ENCODE measurements around the gene IL10RB.

- TF ChIP-seq POLR2A (IDR thresholded peaks at IDR 0.05) (no peak), CTCF (IDR thresholded peaks at IDR 0.05) (no peak)
Observed at GRCh38 chr21:33236766-33237165, 29.4 kb upstream of the IL10RB start.

Measured in sigmoid colon (tissue), 3 donors.